K562 (cell line): Measurements from ENCODE around the gene SLAMF9. TPM values are rescaled to one million over a fixed set of nuclear protein-coding genes. Genes with fewer than 3 reads are reported as not detected.

Source experiments
- ASH1L ChIP-seq: fragments of 450-650 bp; IDR thresholded peaks from 2 replicates; pipeline ENCODE4 v1.6.1; 2018; ENCODE audit warnings: borderline replicate concordance, mild to moderate bottlenecking, low read depth; ENCODE audit not compliant: partially characterized antibody
- CTBP1 ChIP-seq: fragments of 450-650 bp; IDR thresholded peaks from 2 replicates; pipeline ENCODE4 v1.6.1; 2016; ENCODE audit warnings: borderline replicate concordance
- CXXC5 ChIP-seq: fragments of 250-450 bp; sonication (Bioruptor Pico); IDR thresholded peaks from 2 replicates; pipeline ENCODE4 v1.8.0; 2022; ENCODE audit warnings: inconsistent platforms, mild to moderate bottlenecking, moderate library complexity
- ETS1 ChIP-seq: conservative IDR thresholded peaks from 2 replicates; pipeline ENCODE4 v1.6.1; 2011; ENCODE audit warnings: low read depth, mild to moderate bottlenecking, low read length; ENCODE audit not compliant: control insufficient read depth
- MTA1 ChIP-seq: fragments of 450-650 bp; IDR thresholded peaks from 2 replicates; pipeline ENCODE4 v1.6.1; 2017; ENCODE audit warnings: borderline replicate concordance
- NRF1 ChIP-seq, 2 experiments: fragments of 450-650 bp; IDR thresholded peaks in 1 of 2; conservative IDR thresholded peaks in 1 of 2; 2 replicates each; pipeline ENCODE4 v1.6.1; 2014; ENCODE audit warnings: mild to moderate bottlenecking in 2 of 2
- PML ChIP-seq: IDR thresholded peaks from 2 replicates; pipeline ENCODE4 v1.6.1; 2012; ENCODE audit warnings: low read length, inconsistent platforms
- RNF2 ChIP-seq: sonication (generic); IDR thresholded peaks from 2 replicates; pipeline ENCODE4 v1.6.1; 2016
- SOX6 ChIP-seq: fragments of 450-650 bp; IDR thresholded peaks from 2 replicates; pipeline ENCODE4 v1.6.1; 2014; ENCODE audit warnings: mild to moderate bottlenecking
- ZNF609 ChIP-seq: sonication (generic); formaldehyde crosslinking; IDR thresholded peaks from 2 replicates; pipeline ENCODE4 v1.8.1; 2023; ENCODE audit warnings: missing genetic modification reagents, mild to moderate bottlenecking, borderline replicate concordance
- polyA plus RNA-seq, 8 experiments: library from polyadenylated mRNA; depleted of rRNA in 4 of 8; stranded (reverse) in 5 of 8; unstranded in 3 of 8; fragments of >200 nt; fragmentation: Nextera tagmentation in 2 of 8; fragmentation: Illumina TruSeq in 1 of 8; extraction: Ambion mirVana in 2 of 8; extraction: Trizol in 1 of 8; gene quantifications; 2 replicates each; pipeline versions ENCODE4 v1.2.1 to v1.2.3, GENCODE V29; 2011 to 2014; ENCODE audit warnings: inconsistent platforms in 1 of 8, missing spikeins in 1 of 8
- total RNA-seq, 7 experiments: library from RNA; depleted of rRNA in 6 of 7; stranded (reverse); fragments of >200 nt in 6 of 7; fragmentation: Illumina TruSeq in 2 of 7; extraction: Trizol in 2 of 7; gene quantifications; 2 replicates each; pipeline versions ENCODE4 v1.2.1 to v1.2.3, GENCODE V29; 2011 to 2021; ENCODE audit warnings: low replicate concordance in 1 of 7
- TF ChIP-seq, protein P1 (sequence below): fragments of 450-650 bp; formaldehyde crosslinking; IDR thresholded peaks from 2 replicates; pipeline ENCODE4 v1.4.0; 2022; ENCODE audit warnings: missing genetic modification characterization
- TF ChIP-seq, protein P2 (sequence below), 2 experiments: IDR thresholded peaks; 2 replicates each; pipeline ENCODE4 v1.6.1; 2011; ENCODE audit warnings: borderline replicate concordance in 1 of 2, control low read depth in 1 of 2, low read depth in 1 of 2, low read length in 1 of 2, mild to moderate bottlenecking in 1 of 2, mixed read lengths in 1 of 2, moderate library complexity in 1 of 2; ENCODE audit not compliant: insufficient read depth in 1 of 2, insufficient read length in 1 of 2, poor library complexity in 1 of 2, severe bottlenecking in 1 of 2; ENCODE audit errors: extremely low read depth in 1 of 2
- TF ChIP-seq, protein P3 (sequence below): fragments of 450-650 bp; IDR thresholded peaks from 2 replicates; pipeline ENCODE4 v1.6.1; 2016; ENCODE audit warnings: antibody characterized with exemption

Gene SLAMF9
- total and polyA plus RNA-seq, 9 of the 15 experiments (the other 6 are each of a cell fraction or from before 2014, with no cell fraction given), result 0.13 to 0.21 TPM; not detected in 7

DNA sequence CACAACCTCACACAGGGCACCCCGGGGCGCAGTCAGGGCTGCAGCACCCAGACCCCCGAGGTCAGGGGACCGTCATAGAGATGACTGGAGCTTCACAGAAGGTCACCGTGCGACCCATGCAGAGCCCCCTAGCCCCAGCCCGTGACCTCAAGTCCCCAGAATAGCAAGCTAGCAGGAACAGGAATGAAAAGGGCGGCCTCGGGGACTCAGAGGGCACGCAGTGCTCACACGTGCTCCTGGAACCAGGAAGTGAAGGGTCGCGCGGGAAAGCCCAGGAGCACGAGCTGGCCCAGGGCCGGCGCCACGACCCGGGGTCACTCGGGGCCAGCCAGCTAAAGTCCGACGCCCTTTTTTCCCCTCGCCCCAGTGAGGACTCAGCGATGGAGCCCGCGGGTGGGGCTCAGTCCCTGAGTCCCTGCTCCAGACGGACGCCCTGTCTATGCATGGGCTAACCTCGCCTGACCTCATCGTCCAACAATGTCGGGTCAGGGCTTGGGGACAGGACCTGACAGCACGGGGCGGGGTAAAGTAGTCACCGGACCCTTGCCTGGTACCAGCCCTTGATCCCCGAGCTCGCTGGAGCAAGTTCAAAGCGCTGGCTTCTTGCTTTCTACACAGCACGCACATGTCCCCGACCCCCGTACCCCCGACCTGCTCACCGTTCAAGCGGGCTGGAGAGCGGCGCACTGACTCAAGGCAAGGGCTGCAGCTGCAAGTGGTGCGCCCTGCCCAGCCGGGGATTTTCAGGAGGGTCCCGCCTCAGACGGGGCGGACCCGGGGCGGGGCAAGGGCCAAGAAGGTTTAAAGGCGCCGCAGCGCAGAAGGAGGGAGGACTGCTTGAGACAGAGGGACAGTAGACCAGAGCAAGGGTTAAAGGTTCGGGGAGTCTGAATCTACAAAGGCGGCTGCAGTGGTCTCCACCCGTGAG lies 29.0 kb downstream of the SLAMF9 start, which contains the start of gene TAGLN2 (continued):
- TF ChIP-seq, protein P1, sequence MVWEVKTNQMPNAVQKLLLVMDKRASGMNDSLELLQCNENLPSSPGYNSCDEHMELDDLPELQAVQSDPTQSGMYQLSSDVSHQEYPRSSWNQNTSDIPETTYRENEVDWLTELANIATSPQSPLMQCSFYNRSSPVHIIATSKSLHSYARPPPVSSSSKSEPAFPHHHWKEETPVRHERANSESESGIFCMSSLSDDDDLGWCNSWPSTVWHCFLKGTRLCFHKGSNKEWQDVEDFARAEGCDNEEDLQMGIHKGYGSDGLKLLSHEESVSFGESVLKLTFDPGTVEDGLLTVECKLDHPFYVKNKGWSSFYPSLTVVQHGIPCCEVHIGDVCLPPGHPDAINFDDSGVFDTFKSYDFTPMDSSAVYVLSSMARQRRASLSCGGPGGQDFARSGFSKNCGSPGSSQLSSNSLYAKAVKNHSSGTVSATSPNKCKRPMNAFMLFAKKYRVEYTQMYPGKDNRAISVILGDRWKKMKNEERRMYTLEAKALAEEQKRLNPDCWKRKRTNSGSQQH (CRISPR knock-in tag), result 0 out of 2 replicates have a peak, but pooled peaks have one; percentile 26
- TF ChIP-seq ETS1 (no peak), CTBP1 (peak; percentile 33; the same call in 1 of the 2 replicates), RNF2 (peak; percentile 56; the same call in 1 of the 2 replicates), ASH1L (peak; percentile 45), MTA1 (0 out of 2 replicates have a peak, but pooled peaks have one; percentile 26), ZNF609 (CRISPR knock-in tag) (no peak; the same call in 1 of the 2 replicates), PML (peak; percentile 89), CXXC5 (CRISPR knock-in tag) (peak; percentile 67; the same call in 1 of the 2 replicates), SOX6 (no peak), NRF1 (conservative IDR thresholded peaks at IDR 0.05 in 1 of 2, IDR thresholded peaks at IDR 0.05 in 1 of 2) (peak; percentile 65 to 72)
- TF ChIP-seq, protein P2, sequence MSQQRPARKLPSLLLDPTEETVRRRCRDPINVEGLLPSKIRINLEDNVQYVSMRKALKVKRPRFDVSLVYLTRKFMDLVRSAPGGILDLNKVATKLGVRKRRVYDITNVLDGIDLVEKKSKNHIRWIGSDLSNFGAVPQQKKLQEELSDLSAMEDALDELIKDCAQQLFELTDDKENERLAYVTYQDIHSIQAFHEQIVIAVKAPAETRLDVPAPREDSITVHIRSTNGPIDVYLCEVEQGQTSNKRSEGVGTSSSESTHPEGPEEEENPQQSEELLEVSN (IDR thresholded peaks at IDR 0.05; ENCODE audit: borderline replicate concordance in 1 of 2, extremely low read depth in 1 of 2, insufficient read depth in 1 of 2, insufficient read length in 1 of 2, low read depth in 1 of 2, low read length in 1 of 2, poor library complexity in 1 of 2, severe bottlenecking in 1 of 2), result peak; percentile 95 to 98
- TF ChIP-seq, protein P3, sequence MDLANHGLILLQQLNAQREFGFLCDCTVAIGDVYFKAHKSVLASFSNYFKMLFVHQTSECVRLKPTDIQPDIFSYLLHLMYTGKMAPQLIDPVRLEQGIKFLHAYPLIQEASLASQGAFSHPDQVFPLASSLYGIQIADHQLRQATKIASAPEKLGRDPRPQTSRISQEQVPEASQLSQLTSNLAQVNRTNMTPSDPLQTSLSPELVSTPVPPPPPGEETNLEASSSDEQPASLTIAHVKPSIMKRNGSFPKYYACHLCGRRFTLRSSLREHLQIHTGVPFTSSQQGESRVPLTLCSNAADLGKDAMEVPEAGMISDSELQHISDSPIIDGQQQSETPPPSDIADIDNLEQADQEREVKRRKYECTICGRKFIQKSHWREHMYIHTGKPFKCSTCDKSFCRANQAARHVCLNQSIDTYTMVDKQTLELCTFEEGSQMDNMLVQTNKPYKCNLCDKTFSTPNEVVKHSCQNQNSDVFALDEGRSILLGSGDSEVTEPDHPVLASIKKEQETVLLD, result no peak
